Measurements from ENCODE around the gene SYCP2.

DNA sequence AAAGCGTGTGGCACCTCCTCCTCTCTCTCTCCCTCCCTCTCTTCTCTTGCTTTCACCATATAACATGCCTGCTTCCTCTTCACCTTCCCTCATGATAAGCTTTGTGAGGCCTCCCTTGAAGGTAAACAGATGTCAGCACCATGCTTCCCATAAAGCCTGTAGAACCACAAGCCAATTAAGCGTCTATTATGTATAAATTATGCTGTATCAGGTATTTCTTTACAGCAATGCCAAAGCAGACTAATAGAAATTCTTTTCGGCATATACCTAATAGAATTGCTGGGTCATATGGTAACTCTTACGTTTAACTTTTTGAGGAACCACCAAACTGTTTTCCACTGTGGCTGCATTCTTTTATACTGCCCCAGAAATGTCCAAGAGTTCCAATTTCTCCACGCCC is 75.0 kb downstream of the SYCP2 start:
- TF ChIP-seq CTCF (conservative IDR thresholded peaks at IDR 0.05) (no peak), ZFX (IDR thresholded peaks at IDR 0.05) (no peak)

All from C4-2B (cell line).